Fibroblast of upper back skin (primary cell): ENCODE measurements around the gene PARD6B.
"Not testable (repeated sequence)": the region's sequence is repeated elsewhere in the genome, so short reads cannot be mapped to it uniquely, and the experiment has no call there.

Experiments
- DNase-seq: peaks from one replicate; pipeline ENCODE4 v3.0.0-alpha.2; 2013

Gene PARD6B

GRCh38 chr20:50776122-50776817 is 44.9 kb downstream of the PARD6B start:
- DNase-seq = no peak

- DNase-seq = no peak
These were observed 46.0 kb downstream of the PARD6B start for GRCh38 chr20:50777373-50777772.

GRCh38 chr20:50778994-50779393 is 47.6 kb downstream of the PARD6B start:
- not testable (repeated sequence) for DNase-seq

GRCh38 chr20:50783390-50783789 is 52.0 kb downstream of the PARD6B start:
- no peak for DNase-seq

- no peak for DNase-seq
These were observed 52.5 kb downstream of the PARD6B start for GRCh38 chr20:50783903-50784302.

GRCh38 chr20:50784464-50784863 is 53.1 kb downstream of the PARD6B start:
- DNase-seq = no peak

GRCh38 chr20:50786703-50787102 is 55.3 kb downstream of the PARD6B start:
- DNase-seq = no peak

GRCh38 chr20:50787181-50787580 is 55.8 kb downstream of the PARD6B start:
- no peak for DNase-seq

- peak; percentile 72 for DNase-seq
These were observed 56.9 kb downstream of the PARD6B start for GRCh38 chr20:50788045-50788991.

- DNase-seq = no peak
These were observed 58.7 kb downstream of the PARD6B start for GRCh38 chr20:50789968-50790650.

GRCh38 chr20:50790651-50791277 is 59.4 kb downstream of the PARD6B start:
- peak; percentile 92 for DNase-seq

- DNase-seq = no peak
These were observed 61.6 kb downstream of the PARD6B start for GRCh38 chr20:50792708-50793574.

GRCh38 chr20:50793575-50794016 is 62.2 kb downstream of the PARD6B start:
- peak; percentile 22 for DNase-seq

GRCh38 chr20:50794181-50794845 is 62.9 kb downstream of the PARD6B start:
- no peak for DNase-seq

- DNase-seq = peak; percentile 71
These were observed 63.7 kb downstream of the PARD6B start, which contains the start of gene BCAS4 for GRCh38 chr20:50794846-50795634. Gene BCAS4 (plus strand): TSS chr20:50795061. CDS start chr20:50795084, 23 bp downstream.

GRCh38 chr20:50797142-50797541 is 65.8 kb downstream of the PARD6B start:
- DNase-seq = no peak

- no peak for DNase-seq
These were observed 67.3 kb downstream of the PARD6B start for GRCh38 chr20:50798650-50799049.

GRCh38 chr20:50799176-50799889 is 68.0 kb downstream of the PARD6B start:
- DNase-seq = no peak

GRCh38 chr20:50799890-50800550 is 68.6 kb downstream of the PARD6B start:
- no peak for DNase-seq
